Breast epithelium (tissue), 4 donors: Measurements from ENCODE around the gene RFX3. TPM values are rescaled to one million over a fixed set of nuclear protein-coding genes. Genes with fewer than 3 reads are reported as not detected.

ENCODE experiments used
- DNase-seq, 2 donors: peaks; one replicate each; pipeline ENCODE4 v3.0.0-alpha.2; 2019; ENCODE audit warnings: low spot score in 2 of 2
- H3K27ac ChIP-seq, 2 donors: fragments of 200-600 bp; sonication (generic) in 1 of 2; one replicate each; pipeline ENCODE4 v1.5.1; 2016 to 2019; ENCODE audit warnings: mild to moderate bottlenecking in 1 of 2
- H3K27me3 ChIP-seq, 2 donors: fragments of 200-600 bp; sonication (generic) in 1 of 2; one replicate each; pipeline versions ENCODE4 v1.5.1 to v1.6.0; 2017 to 2019; ENCODE audit warnings: control low read depth in 1 of 2, mild to moderate bottlenecking in 1 of 2
- H3K36me3 ChIP-seq: fragments of 200-600 bp; one replicate; pipeline ENCODE4 v1.5.1; 2019
- H3K4me1 ChIP-seq, 2 donors: fragments of 200-600 bp; sonication (generic); one replicate each; pipeline ENCODE4 v1.5.1; 2016 to 2019; ENCODE audit warnings: control low read depth in 1 of 2
- H3K4me3 ChIP-seq, 3 donors: fragments of 200-600 bp; sonication (generic); 1 replicate in 2 of 3; 2 replicates in 1 of 3; pipeline ENCODE4 v1.5.1; 2016 to 2019; ENCODE audit warnings: mild to moderate bottlenecking in 3 of 3, moderate library complexity in 2 of 3
- H3K9me3 ChIP-seq, 2 donors: fragments of 200-600 bp; sonication (generic) in 1 of 2; one replicate each; pipeline ENCODE4 v1.5.1; 2016 to 2019; ENCODE audit warnings: control low read depth in 1 of 2
- POLR2A ChIP-seq: fragments of 450-650 bp; IDR thresholded peaks from one replicate; pipeline ENCODE4 v1.6.1; 2016; ENCODE audit warnings: antibody characterized with exemption, mild to moderate bottlenecking, moderate library complexity
- POLR2AphosphoS5 ChIP-seq, 3 donors: sonication (generic); formaldehyde crosslinking; IDR thresholded peaks; one replicate each; pipeline ENCODE4 v1.6.1; 2017; ENCODE audit warnings: antibody characterized with exemption in 3 of 3
- intact Hi-C: fragments of 100-400 bp; cut with DNase I; formaldehyde crosslinking; loops from one replicate; pipeline ENCODE4 v1.15.1; 2023; ENCODE audit warnings: low total_unique reads
- total RNA-seq, 3 donors: library from RNA; depleted of rRNA; stranded (reverse); fragments of >200 nt; gene quantifications; one replicate each; pipeline ENCODE4 v1.1.0, GENCODE V29; 2016
- TF ChIP-seq, protein P1 (sequence below), 3 donors: fragments of 450-650 bp; IDR thresholded peaks; one replicate each; pipeline ENCODE4 v1.5.1; 2016 to 2017; ENCODE audit warnings: antibody characterized with exemption in 3 of 3, mild to moderate bottlenecking in 3 of 3, moderate library complexity in 3 of 3

The RFX3 gene
- total RNA-seq, 3 donors from 2014 or later = 9.3 to 18.0 (median 13.8) TPM

DNA sequence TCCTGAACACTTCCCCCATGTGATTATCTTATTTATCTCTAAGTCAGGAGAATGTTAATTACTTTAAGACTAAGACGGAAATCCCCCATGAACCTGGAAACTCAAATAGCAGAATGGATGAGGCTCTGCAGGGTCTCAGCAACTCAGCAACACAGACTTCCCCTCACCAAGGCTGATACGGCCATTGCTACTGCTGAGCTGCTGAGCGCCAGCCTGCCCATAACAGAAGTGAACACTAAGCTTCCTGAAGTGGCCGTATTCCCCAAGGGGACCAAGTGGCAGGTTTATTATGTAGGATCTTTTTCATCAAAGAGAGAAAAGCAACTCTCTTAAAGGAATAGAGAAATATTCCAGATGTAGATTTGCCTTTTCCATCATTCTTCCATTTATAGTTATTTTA, 311.1 kb downstream of the RFX3 start:
- no peaks in the 10 kb centered on the region for H3K36me3 ChIP-seq
- intact Hi-C loops = no loop called here
- no peaks in the 10 kb centered on the region for H3K9me3 ChIP-seq
- H3K4me3 ChIP-seq = no peak overlapping the region
- no peak for TF ChIP-seq POLR2A
- TF ChIP-seq, protein P1, sequence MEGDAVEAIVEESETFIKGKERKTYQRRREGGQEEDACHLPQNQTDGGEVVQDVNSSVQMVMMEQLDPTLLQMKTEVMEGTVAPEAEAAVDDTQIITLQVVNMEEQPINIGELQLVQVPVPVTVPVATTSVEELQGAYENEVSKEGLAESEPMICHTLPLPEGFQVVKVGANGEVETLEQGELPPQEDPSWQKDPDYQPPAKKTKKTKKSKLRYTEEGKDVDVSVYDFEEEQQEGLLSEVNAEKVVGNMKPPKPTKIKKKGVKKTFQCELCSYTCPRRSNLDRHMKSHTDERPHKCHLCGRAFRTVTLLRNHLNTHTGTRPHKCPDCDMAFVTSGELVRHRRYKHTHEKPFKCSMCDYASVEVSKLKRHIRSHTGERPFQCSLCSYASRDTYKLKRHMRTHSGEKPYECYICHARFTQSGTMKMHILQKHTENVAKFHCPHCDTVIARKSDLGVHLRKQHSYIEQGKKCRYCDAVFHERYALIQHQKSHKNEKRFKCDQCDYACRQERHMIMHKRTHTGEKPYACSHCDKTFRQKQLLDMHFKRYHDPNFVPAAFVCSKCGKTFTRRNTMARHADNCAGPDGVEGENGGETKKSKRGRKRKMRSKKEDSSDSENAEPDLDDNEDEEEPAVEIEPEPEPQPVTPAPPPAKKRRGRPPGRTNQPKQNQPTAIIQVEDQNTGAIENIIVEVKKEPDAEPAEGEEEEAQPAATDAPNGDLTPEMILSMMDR (IDR thresholded peaks at IDR 0.05) = no peak
- TF ChIP-seq POLR2AphosphoS5 (IDR thresholded peaks at IDR 0.05) = no peak
- H3K27ac ChIP-seq = no peak overlapping the region
- H3K27me3 ChIP-seq = no peaks in the 10 kb centered on the region
- no peaks in the 10 kb centered on the region for H3K4me1 ChIP-seq
- no peak for DNase-seq

DNA sequence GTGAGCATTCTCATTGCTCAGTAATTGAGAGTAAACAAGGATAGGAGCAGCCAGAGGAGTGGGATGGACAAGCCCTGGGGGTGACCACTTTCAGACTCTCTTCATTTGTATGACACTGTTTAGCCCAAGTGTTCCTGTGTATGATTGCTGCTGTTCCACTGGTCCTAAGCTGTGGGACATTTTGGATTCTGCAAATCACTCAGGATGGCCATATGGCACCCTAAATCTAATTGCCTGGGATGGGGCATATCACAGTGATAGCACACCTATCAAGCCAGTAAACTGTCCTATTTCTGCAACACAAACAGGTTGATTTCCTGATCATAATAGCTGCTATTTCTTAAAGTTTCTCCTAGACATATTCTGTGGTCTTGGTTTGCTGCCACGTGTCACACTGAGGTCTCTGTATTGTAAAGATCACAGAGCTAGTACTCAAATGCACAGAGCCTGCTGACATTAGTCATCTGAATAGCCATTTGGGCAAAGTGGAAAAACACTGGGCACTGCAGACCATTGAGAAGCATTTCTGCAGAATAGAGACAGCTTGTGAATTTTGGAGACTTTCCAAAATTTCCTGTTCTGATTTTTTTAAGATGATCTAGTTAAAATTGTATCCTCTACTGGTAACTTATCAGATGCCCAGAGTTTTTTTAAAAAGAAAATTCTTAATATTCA, 320.2 kb downstream of the RFX3 start:
- Histone ChIP-seq H3K9me3 (no peaks in the 10 kb centered on the region), H3K4me3 (no peak overlapping the region), H3K4me1 (no peaks in the 10 kb centered on the region), H3K27me3 (no peaks in the 10 kb centered on the region), H3K27ac (no peak overlapping the region), H3K36me3 (no peaks in the 10 kb centered on the region)
- intact Hi-C loops = no loop called here
- TF ChIP-seq POLR2A (no peak), POLR2AphosphoS5 (IDR thresholded peaks at IDR 0.05) (no peak)
- TF ChIP-seq, protein P1 (IDR thresholded peaks at IDR 0.05) = no peak
- no peak for DNase-seq

DNA sequence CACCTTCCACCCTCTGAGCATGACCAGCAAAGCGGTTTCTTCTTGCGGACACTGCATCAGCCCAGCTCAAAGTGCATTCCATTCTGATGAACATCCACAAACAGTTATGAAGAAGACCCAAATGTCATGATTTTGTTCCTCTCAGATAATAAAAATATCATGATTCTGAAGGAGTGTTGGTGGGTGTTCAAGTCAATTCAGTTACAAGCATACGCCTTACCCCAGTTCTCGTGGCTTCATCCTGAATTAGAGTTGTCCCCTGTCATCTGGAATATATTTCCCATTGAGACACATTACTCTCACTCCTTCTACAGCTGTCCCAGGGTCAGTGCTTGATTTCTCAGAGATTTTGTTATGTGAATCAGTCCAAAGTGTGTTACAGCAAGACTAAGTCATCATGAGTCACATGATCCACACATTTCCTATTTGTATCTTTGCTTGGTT, 325.4 kb downstream of the RFX3 start:
- no peak overlapping the region for H3K4me3 ChIP-seq
- no peaks in the 10 kb centered on the region for H3K36me3 ChIP-seq
- DNase-seq = no peak
- H3K9me3 ChIP-seq = no peaks in the 10 kb centered on the region
- TF ChIP-seq POLR2A (no peak), POLR2AphosphoS5 (IDR thresholded peaks at IDR 0.05) (no peak)
- TF ChIP-seq, protein P1 (IDR thresholded peaks at IDR 0.05) = no peak
- no peaks in the 10 kb centered on the region for H3K4me1 ChIP-seq
- no peaks in the 10 kb centered on the region for H3K27me3 ChIP-seq
- intact Hi-C loops = no loop called here
- no peak overlapping the region for H3K27ac ChIP-seq

DNA sequence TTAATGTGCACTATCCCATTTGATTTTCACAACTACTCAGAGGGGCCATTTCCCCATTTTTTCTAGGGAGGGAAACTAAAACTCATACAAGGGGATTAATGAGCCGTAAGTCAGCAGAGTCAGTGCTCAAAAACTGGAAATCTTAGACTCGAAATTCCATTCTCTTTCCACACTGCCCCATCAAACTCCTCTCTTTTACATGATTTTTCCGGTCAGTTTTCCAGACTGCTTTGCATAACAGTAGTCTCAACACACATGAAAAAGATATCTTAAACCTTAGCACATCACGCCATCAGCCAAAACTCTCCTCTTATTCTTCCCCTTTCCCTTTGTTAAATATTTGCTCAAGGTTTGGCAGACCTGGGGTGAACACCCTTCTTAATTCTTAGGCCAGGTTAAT, 332.0 kb downstream of the RFX3 start:
- no peak for DNase-seq
- Histone ChIP-seq H3K27me3 (no peaks in the 10 kb centered on the region), H3K27ac (no peak overlapping the region)

DNA sequence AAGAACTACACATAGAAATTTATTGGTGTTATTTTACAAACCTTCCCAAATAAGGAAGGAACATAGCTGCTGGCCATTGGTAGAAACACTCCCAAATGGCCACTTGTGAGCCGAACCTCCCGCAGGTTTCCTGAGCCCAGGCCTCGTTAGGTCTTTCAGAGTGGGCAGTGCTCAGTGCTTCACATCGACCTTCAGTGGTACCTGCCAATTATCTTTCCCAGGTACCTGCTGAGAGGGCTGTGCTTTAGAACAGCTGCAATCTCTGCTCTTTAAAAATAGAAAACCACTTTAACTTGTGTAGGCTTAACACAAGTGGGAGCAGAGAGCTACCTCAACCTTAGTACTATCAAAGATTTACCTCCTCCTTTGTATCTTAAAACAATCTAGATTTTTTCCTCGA, 334.1 kb downstream of the RFX3 start:
- Histone ChIP-seq H3K4me3 (no peak overlapping the region), H3K9me3 (no peaks in the 10 kb centered on the region), H3K27me3 (no peaks in the 10 kb centered on the region), H3K36me3 (no peaks in the 10 kb centered on the region), H3K4me1 (no peaks in the 10 kb centered on the region), H3K27ac (no peak overlapping the region)
- no peak for TF ChIP-seq POLR2A
- TF ChIP-seq, protein P1 (IDR thresholded peaks at IDR 0.05) = no peak
- intact Hi-C loops = no loop called here
- no peak for DNase-seq

More for the DNA sequence above, 332.0 kb downstream of the RFX3 start:
- no peak for TF ChIP-seq POLR2AphosphoS5 (IDR thresholded peaks at IDR 0.05)
- Histone ChIP-seq H3K4me3 (no peak overlapping the region), H3K4me1 (no peaks in the 10 kb centered on the region), H3K36me3 (no peaks in the 10 kb centered on the region), H3K9me3 (no peaks in the 10 kb centered on the region)
- intact Hi-C loops = loop anchor here (1.0 kb wide), 1 partner anchor 9 kb away; no protein-coding TSS in a partner anchor
